K562 treated with DMSO at 1 percent for 12 hours (cell line): Measurements from ENCODE around the gene MSH3. TPM values are rescaled to one million over a fixed set of nuclear protein-coding genes. Genes with fewer than 3 reads are reported as not detected.

ENCODE experiments used
- total RNA-seq: library from RNA; unstranded; fragments of 300-600 nt; gene quantifications from 2 replicates; pipeline ENCODE4 v1.2.3, GENCODE V29; 2022; ENCODE audit not compliant: insufficient read depth

The MSH3 gene
- total RNA-seq: 3.4 and 10.5 TPM in 2 replicates

GRCh38 chr5:80654391-80655230 lies at the start of gene MSH3, which contains the start of gene DHFR:
Gene MSH3 (plus strand): TSS chr5:80654652. CDS start chr5:80654728, 76 bp downstream.
Gene DHFR (minus strand): TSS chr5:80654983. CDS start chr5:80654489, 494 bp downstream.

Other genes starting within 250 kb of the MSH3 start
- 10.0 and 18.9 TPM in 2 replicates for gene ZFYVE16, start 246.6 kb upstream of the MSH3 start, total RNA-seq
- gene FAM151B, start 166.6 kb upstream of the MSH3 start, total RNA-seq: not detected in 2 replicates
- gene ANKRD34B, start 84.4 kb upstream of the MSH3 start, total RNA-seq: not detected in 2 replicates
- 28.0 and 68.5 TPM in 2 replicates for gene DHFR, start 331 bp downstream of the MSH3 start, total RNA-seq